Mesendoderm (in vitro differentiated cells): ENCODE measurements around the gene FNDC3B.
"Not testable (repeated sequence)": the region's sequence is repeated elsewhere in the genome, so short reads cannot be mapped to it uniquely, and the experiment has no call there.

ENCODE experiments used
- DNase-seq: peaks from one replicate; pipeline ENCODE4 v3.0.0; 2013
- H2AK5ac ChIP-seq: 2 replicates; pipeline ENCODE4 v1.6.1; 2013; ENCODE audit warnings: low read length, inconsistent platforms
- H2BK120ac ChIP-seq: 2 replicates; pipeline ENCODE4 v1.6.1; 2013; ENCODE audit warnings: low read depth, mild to moderate bottlenecking, low read length, moderate library complexity, mixed read lengths
- H2BK15ac ChIP-seq: replicated peaks from 2 replicates; pipeline ENCODE4 v1.6.1; 2013; ENCODE audit warnings: low read depth, mild to moderate bottlenecking, moderate library complexity
- H2BK5ac ChIP-seq: 2 replicates; pipeline ENCODE4 v1.6.1; 2013; ENCODE audit warnings: low read length, inconsistent platforms
- H3K18ac ChIP-seq: 2 replicates; pipeline ENCODE4 v1.6.1; 2013; ENCODE audit warnings: mild to moderate bottlenecking, low read length, mixed read lengths
- H3K23ac ChIP-seq: one replicate; pipeline ENCODE4 v1.6.1; 2013; ENCODE audit warnings: low read length
- H3K27ac ChIP-seq: 2 replicates; pipeline ENCODE4 v1.5.1; 2013; ENCODE audit warnings: low read depth, mild to moderate bottlenecking, inconsistent platforms, low read length, moderate library complexity
- H3K27me3 ChIP-seq: 2 replicates; pipeline ENCODE4 v1.6.1; 2013; ENCODE audit warnings: low read length, control low read depth, mild to moderate bottlenecking, inconsistent platforms; ENCODE audit not compliant: insufficient read depth, poor library complexity
- H3K36me3 ChIP-seq: 2 replicates; pipeline ENCODE4 v1.6.1; 2013; ENCODE audit warnings: low read length, inconsistent platforms; ENCODE audit not compliant: control insufficient read depth, insufficient read depth
- H3K4ac ChIP-seq: one replicate; pipeline ENCODE4 v1.6.1; 2013; ENCODE audit warnings: low read depth, mild to moderate bottlenecking, low read length, moderate library complexity
- H3K4me1 ChIP-seq: 2 replicates; pipeline ENCODE4 v1.6.1; 2013; ENCODE audit warnings: low read depth, low read length, inconsistent platforms; ENCODE audit not compliant: control insufficient read depth
- H3K4me2 ChIP-seq: 2 replicates; pipeline ENCODE4 v1.6.1; 2013; ENCODE audit warnings: low read length
- H3K4me3 ChIP-seq: 2 replicates; pipeline ENCODE4 v1.5.1; 2013; ENCODE audit warnings: mild to moderate bottlenecking, low read length
- H3K56ac ChIP-seq: one replicate; pipeline ENCODE4 v1.6.1; 2013; ENCODE audit warnings: low read length
- H3K79me1 ChIP-seq: 2 replicates; pipeline ENCODE4 v1.6.1; 2013; ENCODE audit warnings: low read length, inconsistent platforms
- H3K79me2 ChIP-seq: 2 replicates; pipeline ENCODE4 v1.6.1; 2013; ENCODE audit warnings: mild to moderate bottlenecking, low read length; ENCODE audit not compliant: control insufficient read depth, insufficient read depth
- H3K9ac ChIP-seq: 2 replicates; pipeline ENCODE4 v1.6.1; 2013; ENCODE audit warnings: low read length, inconsistent platforms
- H4K5ac ChIP-seq: one replicate; pipeline ENCODE4 v1.6.1; 2013; ENCODE audit warnings: low read length
- H4K8ac ChIP-seq: one replicate; pipeline ENCODE4 v1.6.1; 2013; ENCODE audit warnings: low read depth, mild to moderate bottlenecking, control low read depth, low read length, moderate library complexity
- WGBS: extraction: QIAGEN DNeasy Blood & Tissue Kit; methylation state at CpG from one replicate; pipeline ENCODE4 v1.1.7; 2013; ENCODE audit warnings: low lambda C conversion rate, missing lambda C conversion rate; ENCODE audit not compliant: insufficient coverage; ENCODE audit errors: extremely low coverage; 5-methylcytosine and 5-hydroxymethylcytosine counted together

The FNDC3B gene

DNA sequence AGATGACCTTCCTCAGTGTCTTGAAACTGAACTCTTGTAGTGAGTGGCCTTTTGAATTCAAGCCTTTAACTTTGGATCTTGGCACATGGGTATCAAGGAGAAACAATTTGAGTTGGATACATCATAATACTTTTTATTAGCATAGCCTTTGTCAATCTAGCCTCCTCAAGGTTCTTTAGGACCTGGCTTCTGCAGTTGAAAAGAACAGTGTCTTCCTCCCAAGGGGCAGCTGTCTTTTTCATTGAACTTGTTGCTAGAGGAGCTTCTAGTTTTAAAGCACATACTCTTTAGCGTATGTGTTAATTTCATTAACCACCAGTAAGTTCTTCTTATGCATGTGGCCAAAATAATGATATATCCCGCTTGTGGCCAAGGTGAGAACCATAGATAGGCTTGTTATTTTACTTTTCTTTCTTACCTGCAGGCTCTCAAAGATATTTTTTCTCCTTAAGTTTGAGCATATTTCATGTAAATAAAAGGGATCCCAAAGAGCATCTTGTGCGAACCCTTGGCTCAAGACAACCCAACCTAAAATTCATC is 325.7 kb downstream of the FNDC3B start:
- Histone ChIP-seq H2AK5ac (no peak overlapping the region), H3K23ac (no peak overlapping the region), H3K79me2 (no peaks in the 10 kb centered on the region), H3K9ac (no peak overlapping the region), H4K5ac (no peak overlapping the region), H3K79me1 (no peaks in the 10 kb centered on the region), H4K8ac (no peak overlapping the region), H3K4me1 (no peaks in the 10 kb centered on the region), H3K27ac (no peak overlapping the region), H3K4me3 (no peak overlapping the region), H3K4ac (no peak overlapping the region), H2BK120ac (no peak overlapping the region), H2BK15ac (no peak overlapping the region), H3K4me2 (no peak overlapping the region), H3K56ac (no peak overlapping the region), H3K18ac (no peak overlapping the region), H3K27me3 (no peaks in the 10 kb centered on the region), H2BK5ac (no peak overlapping the region), H3K36me3 (peaks cover 2% of the 10 kb centered on the region)
- WGBS: no CpG with 5 or more reads among the region's 3 CpGs
- DNase-seq: no peak

DNA sequence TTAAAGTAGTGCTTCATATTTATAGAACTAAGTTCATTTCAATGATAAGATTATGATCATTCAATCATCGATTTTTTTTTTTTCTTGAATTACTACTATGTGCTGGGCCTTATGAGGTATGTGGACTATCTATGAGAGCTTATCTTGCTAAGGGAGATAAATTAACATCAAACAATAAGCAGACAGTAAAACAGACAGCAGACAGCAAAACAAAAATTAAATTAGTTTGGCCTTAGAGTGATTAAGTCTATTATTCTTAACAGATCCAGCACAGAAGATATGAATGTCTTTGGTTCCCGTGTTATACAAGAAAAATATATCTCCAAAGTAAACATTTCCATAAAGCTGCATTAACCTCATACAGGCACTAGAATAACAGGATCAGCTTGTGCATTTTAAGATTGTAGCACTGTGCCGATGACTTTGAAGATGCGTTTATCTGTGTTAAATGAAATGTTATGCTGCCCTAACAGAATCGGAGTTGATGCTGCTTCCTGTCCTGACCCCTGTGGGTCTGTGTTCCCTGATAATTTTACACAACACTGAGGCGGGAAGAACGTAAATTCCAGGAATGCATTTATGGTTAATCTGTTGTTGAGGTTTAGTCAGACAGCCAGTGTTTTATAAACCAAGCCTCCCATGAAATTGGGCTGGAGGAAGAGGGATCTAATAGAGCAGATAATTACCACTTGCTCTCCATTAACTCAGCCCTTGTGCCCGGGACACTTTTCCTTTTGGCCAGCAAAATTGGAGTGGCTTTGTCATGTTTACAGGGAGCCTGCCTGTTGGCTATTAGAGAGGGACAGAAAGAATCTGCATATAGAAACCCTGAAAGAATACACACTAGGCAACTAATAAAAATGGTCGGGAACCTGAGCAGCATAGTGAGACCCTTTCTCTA is 328.1 kb downstream of the FNDC3B start:
- Histone ChIP-seq H3K4ac (no peak overlapping the region), H3K27me3 (no peaks in the 10 kb centered on the region), H3K79me2 (no peaks in the 10 kb centered on the region), H3K36me3 (peaks cover 2% of the 10 kb centered on the region), H3K4me3 (no peak overlapping the region), H3K79me1 (no peaks in the 10 kb centered on the region), H4K8ac (no peak overlapping the region), H3K18ac (no peak overlapping the region), H3K4me1 (no peaks in the 10 kb centered on the region), H2AK5ac (no peak overlapping the region), H2BK5ac (no peak overlapping the region), H3K56ac (no peak overlapping the region), H4K5ac (no peak overlapping the region), H2BK15ac (no peak overlapping the region), H3K27ac (no peak overlapping the region), H3K23ac (no peak overlapping the region), H2BK120ac (no peak overlapping the region), H3K4me2 (no peak overlapping the region), H3K9ac (no peak overlapping the region)
- DNase-seq: no peak
- no CpG with 5 or more reads among the region's 9 CpGs for WGBS

DNA sequence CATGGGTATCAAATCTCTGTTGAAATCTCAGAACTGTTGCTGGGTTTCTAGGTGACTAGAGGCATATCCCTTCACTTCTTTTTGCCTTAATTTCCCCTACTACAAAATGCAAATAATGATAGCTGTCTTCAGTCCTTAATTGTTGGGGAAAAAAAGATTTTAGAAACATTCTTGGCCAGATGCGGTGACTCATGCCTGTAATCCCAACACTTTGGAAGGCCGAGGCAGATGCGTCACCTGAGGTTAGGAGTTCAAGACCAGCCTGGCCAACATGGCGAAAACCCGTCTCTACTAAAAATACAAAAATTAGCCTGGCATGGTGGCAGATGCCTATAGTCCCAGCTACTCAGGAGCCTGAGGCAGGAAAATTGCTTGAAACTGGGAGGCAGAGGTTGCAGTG is 329.2 kb downstream of the FNDC3B start:
- not testable (repeated sequence) for H3K27me3 ChIP-seq, H3K4ac ChIP-seq, H3K4me3 ChIP-seq, H3K4me1 ChIP-seq, H4K8ac ChIP-seq, H2BK120ac ChIP-seq, H3K36me3 ChIP-seq, H3K27ac ChIP-seq, H3K23ac ChIP-seq, H2BK5ac ChIP-seq, H2BK15ac ChIP-seq, H3K18ac ChIP-seq, DNase-seq, H3K56ac ChIP-seq, H3K4me2 ChIP-seq, H4K5ac ChIP-seq, H3K79me1 ChIP-seq, H3K79me2 ChIP-seq, H3K9ac ChIP-seq, H2AK5ac ChIP-seq
- no CpG with 5 or more reads among the region's 5 CpGs for WGBS

DNA sequence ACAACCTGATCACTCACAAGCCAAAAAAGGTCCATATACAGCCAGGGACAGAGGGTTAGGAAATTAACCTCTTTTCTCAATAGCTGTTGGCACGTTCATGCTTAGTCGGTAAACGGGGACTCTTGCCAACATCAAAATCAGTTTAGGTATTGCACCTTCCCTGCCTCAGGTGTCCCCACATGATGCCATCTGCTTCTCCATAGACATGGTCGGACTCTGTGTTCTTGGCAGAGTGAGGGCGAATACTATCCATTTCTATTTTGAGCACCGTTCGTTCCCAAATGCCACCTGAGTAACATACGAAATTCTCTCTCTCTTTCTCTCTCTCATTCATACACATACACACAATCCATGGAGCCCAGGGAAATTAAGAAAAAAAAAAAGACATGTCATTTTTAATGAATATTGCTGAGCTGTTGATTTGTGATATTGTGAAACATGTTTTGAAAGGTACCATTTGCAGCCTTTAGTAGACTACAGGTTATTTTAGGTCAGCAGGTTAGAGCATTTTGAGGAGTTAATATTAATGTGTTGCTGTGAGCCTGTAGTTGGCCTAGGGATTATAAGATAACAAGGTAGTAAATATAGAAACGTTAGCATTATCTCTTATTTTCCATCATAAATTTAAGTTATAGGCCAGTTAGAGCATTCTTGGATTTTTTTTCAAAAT is 330.3 kb downstream of the FNDC3B start:
- H3K23ac ChIP-seq: no peak overlapping the region
- no peak overlapping the region for H4K8ac ChIP-seq
- H2BK5ac ChIP-seq: no peak overlapping the region
- H3K79me1 ChIP-seq: peaks cover 2% of the 10 kb centered on the region
- H3K56ac ChIP-seq: no peak overlapping the region
- no peaks in the 10 kb centered on the region for H3K36me3 ChIP-seq
- no peak overlapping the region for H3K4me2 ChIP-seq
- H4K5ac ChIP-seq: no peak overlapping the region
- no peak overlapping the region for H3K27ac ChIP-seq
- no peak for DNase-seq
- no peak overlapping the region for H3K9ac ChIP-seq
- no peak overlapping the region for H2BK120ac ChIP-seq
- H2BK15ac ChIP-seq: no peak overlapping the region
- no peak overlapping the region for H3K4ac ChIP-seq
- H3K79me2 ChIP-seq: no peaks in the 10 kb centered on the region
- no CpG with 5 or more reads among the region's 9 CpGs for WGBS
- no peaks in the 10 kb centered on the region for H3K27me3 ChIP-seq
- H2AK5ac ChIP-seq: no peak overlapping the region
- no peak overlapping the region for H3K18ac ChIP-seq
- H3K4me1 ChIP-seq: no peaks in the 10 kb centered on the region
- no peak overlapping the region for H3K4me3 ChIP-seq

DNA sequence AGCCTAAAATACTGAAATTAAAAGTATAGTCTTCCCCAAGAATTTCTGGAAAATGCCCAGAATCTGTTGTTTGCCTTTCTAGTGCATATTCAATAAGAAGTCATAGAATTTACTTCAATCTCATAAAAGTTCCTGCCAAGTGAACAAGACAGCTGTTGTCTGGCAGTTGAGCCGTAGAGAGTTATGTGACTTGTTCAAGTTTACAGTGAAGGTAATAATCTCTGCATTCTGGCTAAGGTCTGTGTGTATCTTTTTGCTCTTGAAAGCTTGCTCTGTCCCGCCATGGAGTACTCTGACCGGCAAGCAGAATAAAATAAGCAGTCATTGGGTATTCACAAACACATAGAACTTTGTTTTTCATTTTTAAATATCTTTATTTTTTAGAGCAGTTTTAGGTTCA is 331.0 kb downstream of the FNDC3B start:
- WGBS: no CpG with 5 or more reads among the region's 3 CpGs

More for the DNA sequence above, 331.0 kb downstream of the FNDC3B start:
- no peak overlapping the region for H2BK120ac ChIP-seq
- no peak overlapping the region for H2AK5ac ChIP-seq
- no peak overlapping the region for H3K56ac ChIP-seq
- no peaks in the 10 kb centered on the region for H3K79me2 ChIP-seq
- H3K36me3 ChIP-seq: no peaks in the 10 kb centered on the region
- no peak overlapping the region for H3K18ac ChIP-seq
- peaks cover 2% of the 10 kb centered on the region for H3K79me1 ChIP-seq
- H3K4me3 ChIP-seq: no peak overlapping the region
- no peaks in the 10 kb centered on the region for H3K4me1 ChIP-seq
- H2BK5ac ChIP-seq: no peak overlapping the region
- H3K4me2 ChIP-seq: no peak overlapping the region
- DNase-seq: no peak
- H4K8ac ChIP-seq: no peak overlapping the region
- no peak overlapping the region for H2BK15ac ChIP-seq
- no peak overlapping the region for H4K5ac ChIP-seq
- no peaks in the 10 kb centered on the region for H3K27me3 ChIP-seq
- no peak overlapping the region for H3K27ac ChIP-seq
- H3K4ac ChIP-seq: no peak overlapping the region
- H3K23ac ChIP-seq: no peak overlapping the region
- H3K9ac ChIP-seq: no peak overlapping the region
